Chondrocyte (in vitro differentiated cells): Measurements from ENCODE around the gene COL15A1. TPM values are rescaled to one million over a fixed set of nuclear protein-coding genes. Genes with fewer than 3 reads are reported as not detected.

Experiments used
- DNase-seq: peaks from one replicate; pipeline ENCODE4 v3.0.0; 2021; ENCODE audit warnings: mixed read lengths, low spot score
- H3K27ac Mint-ChIP-seq: one replicate; pipeline ENCODE4 v1.8.0; 2021; ENCODE audit warnings: mild to moderate bottlenecking, moderate library complexity, mixed read lengths; ENCODE audit not compliant: unreplicated experiment
- H3K27me3 Mint-ChIP-seq: 2 replicates; pipeline ENCODE4 v1.8.0; 2021; ENCODE audit warnings: low read depth, mixed read lengths
- H3K36me3 Mint-ChIP-seq: 2 replicates; pipeline ENCODE4 v1.8.0; 2021; ENCODE audit warnings: low read depth, mixed read lengths
- H3K4me1 Mint-ChIP-seq: 2 replicates; pipeline ENCODE4 v1.8.0; 2021; ENCODE audit warnings: low read depth, mild to moderate bottlenecking, mixed read lengths
- H3K4me3 Mint-ChIP-seq: one replicate; pipeline ENCODE4 v1.8.0; 2021; ENCODE audit warnings: mild to moderate bottlenecking, moderate library complexity, mixed read lengths; ENCODE audit not compliant: unreplicated experiment
- H3K9me3 Mint-ChIP-seq: 2 replicates; pipeline ENCODE4 v1.8.0; 2021; ENCODE audit warnings: low read depth, mixed read lengths
- CTCF ChIP-seq: fragments of 200-600 bp; sonication (generic); IDR thresholded peaks from 2 replicates; pipeline ENCODE4 v1.5.0; 2021; ENCODE audit warnings: antibody characterized with exemption, mild to moderate bottlenecking, moderate library complexity
- total RNA-seq: library from RNA; stranded (reverse); gene quantifications from 3 replicates; pipeline ENCODE4 v1.2.1, GENCODE V29; 2021

Gene COL15A1
- total RNA-seq, 1 donor from 2014 or later: 5.4 TPM

DNA sequence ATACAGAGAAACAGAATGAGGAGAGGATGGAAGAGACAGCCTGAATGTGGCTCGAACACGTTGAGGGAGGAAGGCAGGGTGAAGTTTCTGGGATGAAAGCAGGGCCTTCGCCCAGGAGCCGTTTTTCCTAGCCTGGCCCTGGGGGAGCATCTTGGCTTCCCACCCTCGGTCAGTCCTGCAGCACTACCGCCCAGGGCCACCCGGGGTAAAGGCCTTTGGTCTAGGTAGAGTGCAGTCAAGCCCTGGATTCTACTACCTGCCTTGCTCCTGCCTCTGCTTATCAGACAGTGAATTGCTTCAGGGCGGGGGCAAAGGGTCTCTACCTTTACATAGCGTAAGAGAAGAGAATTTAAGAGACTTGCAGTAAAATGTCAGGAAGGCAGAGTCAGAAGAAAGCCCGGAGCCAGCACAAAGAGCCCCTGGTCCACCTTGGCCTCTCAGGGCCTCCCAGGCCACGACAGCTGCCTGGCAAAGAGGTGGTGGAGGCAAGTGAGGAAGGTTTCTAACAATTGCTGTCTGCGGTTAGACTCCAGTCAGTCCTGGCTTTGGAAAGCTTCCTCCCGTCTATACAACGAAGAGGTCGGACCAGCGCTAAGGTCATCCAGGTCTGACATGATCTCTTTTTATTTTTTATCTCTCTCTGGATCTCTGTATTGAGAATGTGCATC is 17.9 kb downstream of the COL15A1 start:
- Mint-ChIP-seq H3K27me3 (peaks cover 3% of the 10 kb centered on the region), H3K4me3 (no peak overlapping the region), H3K36me3 (peaks cover 3% of the 10 kb centered on the region), H3K27ac (no peak overlapping the region), H3K4me1 (peaks cover 42% of the 10 kb centered on the region), H3K9me3 (peaks cover 5% of the 10 kb centered on the region)
- no peak for DNase-seq
- TF ChIP-seq CTCF: no peak

- no peak overlapping the region for H3K4me3 Mint-ChIP-seq
- H3K27me3 Mint-ChIP-seq: peaks cover 6% of the 10 kb centered on the region
Measured at GRCh38 chr9:98962181-98962560, 18.5 kb downstream of the COL15A1 start.

DNA sequence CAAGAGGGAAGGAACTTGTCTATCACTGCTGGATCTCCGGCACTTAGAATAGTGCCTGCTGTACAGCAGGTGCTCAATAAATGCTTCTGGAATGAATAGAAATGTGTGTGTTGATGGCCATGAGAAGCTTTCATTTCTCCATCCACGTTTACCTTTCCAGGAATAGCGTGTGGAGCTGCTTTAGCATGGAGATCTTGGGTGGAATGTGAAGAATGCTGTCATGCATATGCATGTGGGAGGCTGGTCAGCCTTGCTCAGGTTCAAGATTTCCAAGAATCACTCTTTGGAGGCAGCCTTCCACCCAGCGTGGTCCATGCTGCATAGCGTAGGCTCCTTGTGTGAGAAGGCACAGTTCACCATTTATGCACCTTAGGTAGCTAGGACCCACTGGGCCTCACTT is 19.2 kb downstream of the COL15A1 start:
- H3K4me1 Mint-ChIP-seq: peaks cover 40% of the 10 kb centered on the region
- DNase-seq: no peak
- peaks cover 2% of the 10 kb centered on the region for H3K9me3 Mint-ChIP-seq
- no peak overlapping the region for H3K4me3 Mint-ChIP-seq
- peaks cover 2% of the 10 kb centered on the region for H3K36me3 Mint-ChIP-seq
- H3K27me3 Mint-ChIP-seq: peaks cover 6% of the 10 kb centered on the region
- TF ChIP-seq CTCF: no peak
- no peak overlapping the region for H3K27ac Mint-ChIP-seq

More at GRCh38 chr9:98962181-98962560, 18.5 kb downstream of the COL15A1 start:
- H3K9me3 Mint-ChIP-seq: peaks cover 2% of the 10 kb centered on the region
- no peak for TF ChIP-seq CTCF
- H3K4me1 Mint-ChIP-seq: peaks cover 42% of the 10 kb centered on the region
- DNase-seq: no peak
- H3K27ac Mint-ChIP-seq: no peak overlapping the region
- peaks cover 2% of the 10 kb centered on the region for H3K36me3 Mint-ChIP-seq

- H3K4me1 Mint-ChIP-seq: peaks cover 28% of the 10 kb centered on the region
- TF ChIP-seq CTCF: no peak
- no peak for DNase-seq
- peaks cover 6% of the 10 kb centered on the region for H3K27me3 Mint-ChIP-seq
- H3K4me3 Mint-ChIP-seq: no peak overlapping the region
- H3K36me3 Mint-ChIP-seq: peaks cover 1% of the 10 kb centered on the region
- no peak overlapping the region for H3K27ac Mint-ChIP-seq
- peaks cover 5% of the 10 kb centered on the region for H3K9me3 Mint-ChIP-seq
Measured at GRCh38 chr9:98964201-98964600, 20.5 kb downstream of the COL15A1 start.

- Mint-ChIP-seq H3K4me3 (no peak overlapping the region), H3K9me3 (peaks cover 5% of the 10 kb centered on the region), H3K27me3 (peaks cover 6% of the 10 kb centered on the region), H3K36me3 (peaks cover 1% of the 10 kb centered on the region), H3K27ac (no peak overlapping the region), H3K4me1 (peaks cover 21% of the 10 kb centered on the region)
- DNase-seq: no peak
- no peak for TF ChIP-seq CTCF
Measured at GRCh38 chr9:98964911-98965336, 21.2 kb downstream of the COL15A1 start.
